HFFc6 (cell line): Measurements from ENCODE around the gene GAPVD1. TPM values are rescaled to one million over a fixed set of nuclear protein-coding genes. Genes with fewer than 3 reads are reported as not detected.
"Not testable (repeated sequence)": the region's sequence is repeated elsewhere in the genome, so short reads cannot be mapped to it uniquely, and the experiment has no call there.

Experiments
- DNase-seq: peaks from one replicate; pipeline ENCODE4 v3.0.0-alpha.2; 2018
- H3K27ac Mint-ChIP-seq: 2 replicates; pipeline ENCODE4 v1.8.0; 2020; ENCODE audit warnings: mild to moderate bottlenecking, mixed read lengths
- H3K27me3 Mint-ChIP-seq: 2 replicates; pipeline ENCODE4 v1.8.0; 2021; ENCODE audit warnings: mild to moderate bottlenecking, moderate library complexity, mixed read lengths; ENCODE audit not compliant: insufficient read depth
- H3K36me3 Mint-ChIP-seq: 2 replicates; pipeline ENCODE4 v1.8.0; 2021; ENCODE audit warnings: low read depth, mixed read lengths
- H3K4me1 Mint-ChIP-seq: 2 replicates; pipeline ENCODE4 v1.8.0; 2020; ENCODE audit warnings: low read depth, mixed read lengths
- H3K4me3 Mint-ChIP-seq: 2 replicates; pipeline ENCODE4 v1.8.0; 2020; ENCODE audit warnings: mild to moderate bottlenecking, moderate library complexity, mixed read lengths
- H3K9me3 Mint-ChIP-seq: 2 replicates; pipeline ENCODE4 v1.8.0; 2020; ENCODE audit warnings: mild to moderate bottlenecking, mixed read lengths
- CTCF ChIP-seq: fragments of 200-600 bp; sonication (generic); IDR thresholded peaks from 2 replicates; pipeline ENCODE4 v1.5.0; 2021; ENCODE audit warnings: antibody characterized with exemption, mild to moderate bottlenecking
- total RNA-seq, 6 experiments: library from RNA; stranded (reverse); fragmentation: NEBNext Ultra II Directional; extraction: Animal tissue kit (Norgen Biotek cat#: 25700); gene quantifications; 2 replicates in 1 of 6; 3 replicates in 5 of 6; pipeline ENCODE4 v1.2.3, GENCODE V29; 2021

GAPVD1 gene
- total RNA-seq, 6 experiments from 2014 or later = 27.7 to 37.7 (median 34.5) TPM

DNA sequence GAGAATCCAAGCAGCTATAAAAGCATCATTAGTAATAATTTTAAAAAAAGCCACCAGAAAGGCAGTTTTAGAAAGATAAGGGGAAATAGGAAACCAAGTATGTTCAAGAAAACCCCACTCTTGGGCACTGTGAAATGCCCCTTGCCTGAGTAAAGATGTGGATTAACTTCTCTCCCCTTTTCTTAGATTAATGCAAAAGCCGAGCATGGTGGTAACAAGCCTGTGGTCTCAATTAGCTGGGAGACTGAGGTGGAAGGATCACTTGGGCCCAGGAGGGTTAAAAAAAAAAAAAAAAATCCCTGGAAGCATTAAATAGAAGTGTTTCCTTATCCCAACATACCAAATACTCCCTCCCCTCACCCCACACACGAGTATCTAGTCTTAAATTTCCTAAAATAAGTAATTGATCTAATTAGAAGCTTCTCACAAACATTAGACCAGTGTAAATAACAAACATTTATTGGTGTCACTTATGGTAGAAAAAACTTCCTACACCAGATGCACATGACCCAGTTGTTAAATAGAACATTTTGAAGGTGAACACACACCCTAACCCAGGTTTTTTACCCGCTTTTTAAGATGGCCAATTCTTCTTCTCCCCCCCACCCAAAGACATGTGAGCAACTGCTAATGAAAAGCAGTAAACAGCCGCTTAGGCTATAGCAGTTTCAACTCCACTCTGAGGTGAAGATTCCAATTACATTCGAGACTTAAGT is 25.7 kb upstream of the GAPVD1 start:
- Mint-ChIP-seq H3K9me3 (peaks cover 2% of the 10 kb centered on the region), H3K27ac (peak overlapping the region; percentile 70), H3K4me3 (peak overlapping the region; percentile 95), H3K36me3 (peaks cover 64% of the 10 kb centered on the region), H3K27me3 (peaks cover 12% of the 10 kb centered on the region), H3K4me1 (peaks cover 59% of the 10 kb centered on the region)
- TF ChIP-seq CTCF = no peak
- no peak for DNase-seq

DNA sequence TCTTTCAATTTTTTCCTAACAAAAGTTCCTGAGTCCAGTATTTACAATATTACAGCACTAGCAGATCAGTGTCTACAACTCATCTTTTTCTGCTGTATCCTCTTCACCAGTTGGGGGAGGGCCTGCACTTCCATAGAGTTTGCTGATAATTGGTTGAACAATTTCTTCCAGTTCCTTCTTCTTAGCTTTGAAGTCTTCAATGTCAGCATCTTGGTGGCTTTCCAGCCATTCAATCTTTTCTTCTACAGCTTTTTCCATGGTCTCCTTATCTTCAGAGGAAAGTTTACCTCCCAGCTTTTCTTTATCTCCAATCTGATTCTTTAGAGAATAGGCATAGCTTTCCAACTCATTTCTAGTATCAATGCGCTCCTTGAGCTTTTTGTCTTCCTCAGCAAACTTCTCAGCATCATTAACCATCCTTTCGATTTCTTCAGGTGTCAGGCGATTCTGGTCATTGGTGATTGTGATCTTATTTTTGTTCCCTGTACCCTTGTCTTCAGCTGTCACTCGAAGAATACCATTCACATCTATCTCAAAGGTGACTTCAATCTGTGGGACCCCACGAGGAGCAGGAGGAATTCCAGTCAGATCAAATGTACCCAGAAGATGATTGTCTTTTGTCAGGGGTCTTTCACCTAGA is 25.0 kb upstream of the GAPVD1 start:
- H3K4me3 Mint-ChIP-seq = peak overlapping the region; percentile 95
- H3K27me3 Mint-ChIP-seq = peaks cover 16% of the 10 kb centered on the region
- peaks cover 59% of the 10 kb centered on the region for H3K4me1 Mint-ChIP-seq
- H3K27ac Mint-ChIP-seq = peak overlapping the region; percentile 70
- not testable (repeated sequence) for DNase-seq, H3K9me3 Mint-ChIP-seq
- TF ChIP-seq CTCF = peak; percentile 12; the same call in 1 of the 2 replicates
- peaks cover 67% of the 10 kb centered on the region for H3K36me3 Mint-ChIP-seq

DNA sequence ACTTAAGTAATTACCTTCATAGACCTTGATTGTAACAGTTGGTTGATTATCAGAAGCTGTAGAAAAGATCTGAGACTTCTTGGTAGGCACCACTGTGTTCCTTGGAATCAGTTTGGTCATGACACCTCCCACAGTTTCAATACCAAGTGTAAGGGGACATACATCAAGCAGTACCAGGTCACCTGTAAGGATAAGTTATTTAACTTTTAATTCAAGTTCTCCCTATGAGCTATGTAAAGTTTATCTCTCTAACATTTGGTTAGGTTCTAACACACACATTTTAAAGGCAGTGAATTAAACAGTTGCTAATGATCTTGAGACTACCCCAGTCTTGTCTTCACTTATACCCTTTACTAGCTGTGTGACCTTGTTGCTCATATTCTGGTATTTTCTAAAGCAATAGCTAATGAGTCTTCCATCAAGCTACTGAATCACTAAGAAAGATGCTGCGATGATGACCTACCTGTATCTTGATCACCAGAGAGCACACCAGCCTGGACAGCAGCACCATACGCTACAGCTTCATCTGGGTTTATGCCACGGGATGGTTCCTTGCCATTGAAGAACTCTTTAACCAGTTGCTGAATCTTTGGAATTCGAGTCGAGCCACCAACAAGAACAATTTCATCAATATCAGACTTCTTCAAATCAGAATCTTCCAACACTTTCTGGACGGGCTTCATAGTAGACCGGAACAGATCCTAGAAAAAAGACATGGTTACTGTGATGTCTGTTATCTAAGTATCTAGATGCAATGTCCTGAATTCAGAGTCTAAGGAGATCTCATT is 23.3 kb upstream of the GAPVD1 start:
- Mint-ChIP-seq H3K27me3 (peaks cover 17% of the 10 kb centered on the region), H3K4me3 (peak overlapping the region; percentile 95), H3K9me3 (peaks cover 6% of the 10 kb centered on the region), H3K36me3 (peaks cover 60% of the 10 kb centered on the region), H3K4me1 (peaks cover 68% of the 10 kb centered on the region), H3K27ac (peak overlapping the region; percentile 70)
- DNase-seq = no peak
- no peak for TF ChIP-seq CTCF

DNA sequence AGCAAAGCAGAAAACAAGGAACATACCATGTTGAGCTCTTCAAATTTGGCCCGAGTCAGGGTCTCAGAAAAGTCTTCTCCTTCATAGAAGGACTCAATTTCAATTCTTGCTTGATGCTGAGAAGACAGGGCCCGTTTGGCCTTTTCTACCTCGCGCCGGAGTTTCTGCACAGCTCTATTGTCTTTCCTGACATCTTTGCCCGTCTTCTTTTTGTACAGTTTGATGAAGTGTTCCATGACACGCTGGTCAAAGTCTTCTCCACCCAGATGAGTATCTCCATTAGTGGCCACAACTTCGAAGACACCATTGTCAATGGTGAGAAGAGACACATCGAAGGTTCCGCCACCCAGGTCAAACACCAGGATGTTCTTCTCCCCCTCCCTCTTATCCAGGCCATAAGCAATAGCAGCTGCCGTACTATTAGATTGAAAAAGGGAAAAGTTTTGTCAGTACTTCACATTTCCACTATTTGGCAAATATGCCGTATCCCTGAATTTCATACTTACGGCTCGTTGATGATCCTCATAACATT is 22.6 kb upstream of the GAPVD1 start:
- peaks cover 60% of the 10 kb centered on the region for H3K36me3 Mint-ChIP-seq
- H3K27ac Mint-ChIP-seq = peak overlapping the region; percentile 70
- TF ChIP-seq CTCF = no peak
- H3K4me1 Mint-ChIP-seq = peaks cover 68% of the 10 kb centered on the region
- no peak for DNase-seq
- H3K4me3 Mint-ChIP-seq = peak overlapping the region; percentile 95
- H3K27me3 Mint-ChIP-seq = peaks cover 14% of the 10 kb centered on the region
- H3K9me3 Mint-ChIP-seq = peaks cover 6% of the 10 kb centered on the region
